Inflammatory macrophage (primary cell): ENCODE measurements around the gene ZC3H13.
"Not testable (repeated sequence)": the region's sequence is repeated elsewhere in the genome, so short reads cannot be mapped to it uniquely, and the experiment has no call there.

Source experiments
- DNase-seq, 2 donors: peaks; one replicate each; pipeline ENCODE4 v3.0.0-alpha.2; 2020 to 2022

The ZC3H13 gene

GRCh38 chr13:46008631-46009030, 43.9 kb downstream of the ZC3H13 start:
- DNase-seq = no peak

DNA sequence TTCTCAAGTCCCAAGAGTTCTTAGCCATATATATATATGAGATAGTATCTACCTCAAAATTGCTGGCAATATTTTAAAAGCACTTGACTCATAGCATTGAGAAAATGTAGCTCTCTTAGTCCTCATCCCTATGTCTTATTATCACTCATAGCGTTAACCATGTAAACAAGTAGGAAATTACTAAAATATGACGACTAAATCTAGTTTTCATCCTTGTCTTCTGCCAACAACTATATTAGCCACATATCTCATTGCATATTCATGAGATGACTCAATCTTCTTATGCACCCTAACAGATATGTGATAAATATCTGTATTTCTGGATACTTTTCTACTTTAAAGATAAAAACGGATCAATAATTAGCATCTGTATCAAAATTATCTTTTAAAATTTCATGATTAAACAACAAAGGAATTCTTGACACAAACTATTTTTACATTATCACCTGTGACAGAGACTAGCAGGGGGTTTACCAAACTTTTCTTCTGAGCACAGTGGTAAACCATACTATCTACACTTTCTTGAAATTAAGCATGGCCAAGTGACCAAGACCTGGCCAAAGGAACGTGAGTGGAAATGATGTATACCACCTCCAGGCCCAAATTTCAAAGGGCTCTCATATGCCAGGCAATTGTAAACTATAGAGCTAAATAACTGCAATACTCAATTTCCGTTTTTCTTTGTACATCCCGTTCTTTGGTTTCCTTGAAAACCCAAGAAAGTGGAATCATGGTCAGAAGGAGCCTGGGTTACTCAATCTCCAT, 45.7 kb downstream of the ZC3H13 start:
- peak in 1 of 2 donors; percentile 2 for DNase-seq

DNA sequence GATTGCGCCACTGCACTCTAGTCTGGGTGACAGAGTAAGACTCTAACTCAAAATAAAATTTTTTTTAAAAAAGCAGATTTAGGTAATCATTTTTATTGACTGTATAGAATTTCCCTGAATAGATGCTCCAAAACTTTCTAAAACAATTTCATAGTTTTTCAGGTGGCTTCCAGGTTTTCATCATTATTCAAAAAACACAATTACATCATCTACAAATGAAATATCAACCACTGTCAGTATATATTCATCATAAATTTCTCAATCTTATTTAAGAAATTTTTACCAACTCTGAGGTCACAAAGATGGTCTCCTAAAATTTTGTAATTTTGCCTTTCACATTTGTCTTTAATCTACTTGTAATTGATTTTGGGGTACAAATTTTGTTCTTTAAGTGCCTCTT, 48.1 kb downstream of the ZC3H13 start:
- DNase-seq = peak in 1 of 2 donors; percentile 34

GRCh38 chr13:45996631-45997030, 55.9 kb downstream of the ZC3H13 start:
- no peak for DNase-seq

GRCh38 chr13:45995245-45995644, 57.3 kb downstream of the ZC3H13 start:
- no peak for DNase-seq

DNA sequence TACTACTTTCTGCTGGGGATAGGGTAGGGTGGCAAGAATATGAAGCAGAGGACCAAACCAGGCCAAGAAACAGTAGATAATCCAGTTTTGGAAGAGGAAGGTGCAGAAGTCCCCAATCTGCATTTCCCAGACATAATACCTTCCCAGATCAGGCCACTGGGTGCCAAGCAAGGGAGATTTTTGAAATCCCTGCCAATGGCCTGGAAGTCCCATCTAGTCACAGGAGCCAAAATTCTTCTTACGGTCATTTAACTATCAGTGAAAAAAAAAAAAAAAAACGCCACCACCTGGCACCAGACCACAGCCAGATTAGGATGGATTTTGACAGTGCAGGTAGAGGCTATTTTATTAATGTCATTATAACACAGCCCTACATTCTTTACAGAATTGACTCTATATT, 57.8 kb downstream of the ZC3H13 start:
- no peak for DNase-seq

DNA sequence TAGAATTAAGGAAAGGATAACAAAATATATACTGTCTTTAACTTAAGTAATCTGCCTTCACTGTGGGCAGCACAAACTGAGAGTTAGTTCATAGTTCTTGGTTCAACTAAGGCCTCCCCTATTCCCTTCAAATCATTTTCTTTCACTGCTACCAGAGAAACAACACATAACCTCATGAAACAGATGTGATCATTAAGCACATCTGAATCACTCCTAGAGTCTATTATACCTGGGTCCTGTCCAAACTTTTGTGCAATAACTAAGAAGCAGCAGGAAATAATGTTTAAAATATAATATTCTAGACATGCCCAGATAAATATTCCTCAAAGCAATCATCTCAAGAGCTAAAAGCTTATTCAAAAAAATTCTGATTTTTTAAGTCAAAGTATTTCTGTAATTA, 62.9 kb downstream of the ZC3H13 start:
- no peak for DNase-seq

DNA sequence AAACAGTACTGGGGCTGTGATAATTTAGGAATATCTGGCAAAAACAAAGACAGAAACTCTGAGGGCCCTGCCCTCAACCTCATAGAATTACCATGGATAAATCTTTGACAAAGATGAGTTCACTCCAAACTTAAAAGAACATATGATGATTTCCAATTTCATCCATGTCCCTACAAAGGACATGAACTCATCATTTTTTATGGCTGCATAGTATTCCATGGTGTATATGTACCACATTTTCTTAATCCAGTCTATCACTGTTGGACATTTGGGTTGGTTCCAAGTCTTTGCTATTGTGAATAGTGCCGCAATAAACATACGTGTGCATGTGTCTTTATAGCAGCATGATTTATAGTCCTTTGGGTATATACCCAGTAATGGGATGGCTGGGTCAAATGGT, 71.4 kb downstream of the ZC3H13 start:
- DNase-seq = not testable (repeated sequence)

- no peak for DNase-seq
These were observed 77.2 kb downstream of the ZC3H13 start for GRCh38 chr13:45975337-45975736.

DNA sequence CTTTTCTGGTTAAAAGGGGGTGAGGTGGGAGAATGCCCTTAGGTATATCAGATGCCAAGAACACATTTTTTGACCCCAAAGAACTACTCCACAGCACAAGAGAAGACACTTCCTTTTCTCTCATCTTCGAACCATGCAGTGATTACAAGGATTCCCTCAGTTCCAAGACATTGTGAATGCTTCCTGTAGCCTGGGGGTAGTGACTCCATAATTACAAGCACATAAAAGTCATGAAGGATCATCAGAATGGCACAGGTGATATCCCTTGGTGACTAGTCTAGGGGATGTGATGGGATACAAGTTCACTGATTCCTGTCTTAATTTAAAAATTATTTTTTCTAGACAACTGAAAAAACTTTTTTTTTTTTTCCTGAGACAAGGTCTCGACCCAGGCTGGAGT, 78.0 kb downstream of the ZC3H13 start:
- DNase-seq = no peak

DNA sequence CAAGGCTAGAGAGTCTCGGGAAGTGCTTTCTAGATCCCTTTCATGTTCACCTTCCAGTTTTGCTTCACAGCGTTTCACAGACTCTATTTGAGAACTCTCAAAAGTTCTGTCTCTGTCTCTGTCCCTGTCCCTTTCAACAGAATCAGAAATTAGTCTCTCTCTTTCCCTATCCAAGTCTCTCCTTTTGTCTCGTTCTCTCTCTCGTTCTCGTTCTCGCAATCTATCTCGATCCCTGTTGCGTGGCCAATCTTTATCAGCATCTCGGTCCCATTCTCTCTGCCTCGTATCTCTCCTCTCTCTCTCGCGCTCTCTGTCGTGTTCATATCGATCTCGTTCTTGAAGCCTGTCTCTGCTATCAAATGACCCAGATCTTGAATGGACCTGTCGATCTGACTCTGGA, 85.0 kb downstream of the ZC3H13 start:
- DNase-seq = no peak

DNA sequence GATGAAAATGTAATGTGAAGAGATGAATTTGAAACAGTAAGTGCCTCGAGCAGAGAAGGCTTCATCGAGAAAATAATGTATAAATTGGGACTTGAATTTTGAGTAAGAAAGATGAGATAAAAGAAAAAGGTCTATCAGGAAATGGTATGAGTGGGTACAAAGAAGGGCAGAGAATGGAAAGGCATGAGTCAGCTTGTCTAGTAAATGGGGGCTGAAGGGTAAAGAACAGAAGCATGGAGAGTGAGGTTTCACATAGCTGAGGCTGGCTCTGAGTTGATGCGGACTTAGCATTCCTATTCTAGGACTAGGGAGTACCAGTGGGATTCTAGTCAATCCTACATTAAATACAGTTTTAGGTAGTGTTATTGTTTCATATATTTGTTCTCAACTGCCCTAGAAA, 85.8 kb downstream of the ZC3H13 start:
- DNase-seq = no peak

DNA sequence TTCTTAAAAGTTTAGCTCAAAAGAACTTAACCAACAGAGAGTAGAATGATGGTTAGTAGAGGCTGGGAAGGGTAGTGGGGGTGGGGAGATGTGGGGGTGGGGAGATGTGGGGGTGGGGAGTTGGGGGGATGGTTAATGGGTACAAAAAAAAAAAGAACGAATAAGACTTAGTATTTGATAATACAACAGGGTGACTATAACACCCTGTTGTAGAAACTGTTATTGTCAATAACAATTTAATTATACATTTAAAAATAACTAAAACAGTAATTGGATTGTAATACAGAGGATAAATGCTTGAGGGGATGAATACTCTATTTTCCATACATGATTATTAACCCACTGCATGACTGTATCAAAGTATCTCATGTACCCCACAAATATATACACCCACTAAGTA, 91.1 kb downstream of the ZC3H13 start:
- no peak for DNase-seq

DNA sequence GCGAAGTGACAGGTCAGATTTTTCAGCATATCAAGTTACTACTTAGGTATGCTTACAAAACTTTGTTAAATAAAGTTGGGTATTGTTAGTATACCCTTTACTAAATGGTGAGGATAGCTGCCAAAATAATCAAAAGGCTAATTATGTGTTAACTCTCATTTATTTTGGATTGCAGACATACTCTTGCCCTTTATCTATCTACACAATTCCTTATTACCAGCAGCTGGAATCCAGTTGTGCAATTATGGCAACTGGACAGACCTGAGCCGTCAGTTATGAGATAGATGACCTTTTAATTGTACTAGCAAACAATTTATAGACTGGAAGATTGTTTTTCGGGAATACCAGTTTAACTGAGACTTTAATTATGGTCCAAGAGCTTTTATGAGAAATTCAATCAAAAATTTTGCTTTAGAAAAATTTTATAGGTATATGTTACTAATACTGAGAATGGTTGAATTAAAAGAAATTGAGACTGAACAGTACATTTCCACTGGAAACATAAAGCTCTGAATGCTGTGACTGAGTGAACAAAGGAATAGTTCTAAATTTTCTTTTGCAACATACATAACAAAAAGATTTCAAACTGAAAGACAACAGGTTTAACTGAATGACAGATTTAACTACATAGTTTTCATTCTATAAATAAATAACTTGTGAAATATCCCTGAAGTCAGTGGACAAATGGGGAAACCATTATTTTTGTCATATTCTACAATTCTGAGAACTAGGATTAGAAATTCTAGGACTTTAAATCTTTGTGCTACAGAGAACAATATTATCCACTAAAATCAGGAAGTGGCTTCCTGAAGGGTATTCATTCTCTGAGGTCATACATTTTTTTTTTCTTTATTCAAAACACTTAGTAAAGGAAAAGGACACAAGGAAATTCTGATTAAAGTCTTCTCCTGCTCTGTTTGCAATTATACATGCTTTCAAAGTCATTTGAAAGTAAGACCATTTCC, 97.4 kb downstream of the ZC3H13 start:
- peak in 1 of 2 donors; percentile 85 for DNase-seq

GRCh38 chr13:45953082-45953481, 99.5 kb downstream of the ZC3H13 start:
- no peak for DNase-seq

GRCh38 chr13:45951724-45952123, 100.8 kb downstream of the ZC3H13 start:
- peak in 1 of 2 donors; percentile 16 for DNase-seq

GRCh38 chr13:45951166-45951565, 101.4 kb downstream of the ZC3H13 start:
- DNase-seq = peak in 1 of 2 donors; percentile 49

GRCh38 chr13:45950386-45951000, 102.1 kb downstream of the ZC3H13 start:
- DNase-seq = peak; percentile 86 to 88

DNA sequence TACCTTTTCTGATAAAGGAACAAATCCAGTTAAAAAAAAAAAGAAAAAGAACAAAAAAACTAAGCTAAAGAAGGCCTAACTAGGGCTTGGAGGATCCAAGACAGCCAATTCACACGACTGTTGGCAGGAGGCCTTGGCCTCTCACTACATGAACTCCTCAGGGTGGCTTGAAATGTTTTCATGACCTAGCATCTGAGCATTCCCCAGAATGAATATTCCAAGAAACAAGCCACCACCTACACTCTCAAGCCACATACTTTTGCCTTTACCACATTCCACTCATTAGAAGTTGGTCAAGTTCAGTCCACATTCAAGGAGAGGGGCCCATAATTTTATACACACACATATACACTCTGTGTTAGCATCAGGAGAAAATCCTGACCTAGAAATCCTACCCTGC, 103.4 kb downstream of the ZC3H13 start:
- no peak for DNase-seq

GRCh38 chr13:45943965-45944364, 108.6 kb downstream of the ZC3H13 start:
- peak; percentile 34 to 40 for DNase-seq

DNA sequence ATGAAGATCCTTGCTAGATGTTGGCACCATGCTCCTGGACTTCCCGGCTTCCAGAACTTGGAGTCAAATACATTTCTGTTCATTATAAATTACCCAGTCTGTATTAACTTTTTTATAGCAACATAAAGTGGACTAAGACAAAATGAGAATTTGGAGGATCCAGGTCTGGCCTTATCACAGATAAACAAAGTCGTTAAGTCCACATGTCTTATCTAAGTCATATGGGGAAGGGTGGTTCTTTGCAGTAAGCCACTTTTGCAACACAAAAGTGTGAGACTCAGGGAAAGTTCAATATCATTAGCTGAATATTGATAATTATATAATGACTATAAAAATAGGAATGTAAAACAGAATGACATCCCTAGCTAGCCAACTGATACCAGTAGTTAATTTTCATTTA, 109.4 kb downstream of the ZC3H13 start:
- no peak for DNase-seq

DNA sequence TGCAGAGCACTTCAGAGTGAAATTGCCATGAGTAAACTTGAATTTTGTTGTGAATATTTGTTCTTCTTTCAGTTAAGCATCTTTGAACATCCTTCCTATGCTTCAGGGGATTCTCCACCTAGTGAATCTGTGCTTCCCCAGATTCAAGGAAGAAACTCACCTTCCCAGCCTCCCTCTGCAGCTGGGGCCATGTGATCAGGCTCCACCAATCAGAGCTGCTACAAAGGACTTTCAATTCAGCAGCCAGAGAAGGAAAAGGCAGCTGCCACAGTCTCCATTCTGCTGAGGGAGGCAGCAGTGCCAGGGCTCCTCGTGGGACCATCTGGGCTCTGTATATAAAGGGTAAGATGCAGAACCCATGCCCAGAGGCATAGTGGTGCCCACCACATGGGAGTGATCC, 111.3 kb downstream of the ZC3H13 start:
- DNase-seq = no peak

DNA sequence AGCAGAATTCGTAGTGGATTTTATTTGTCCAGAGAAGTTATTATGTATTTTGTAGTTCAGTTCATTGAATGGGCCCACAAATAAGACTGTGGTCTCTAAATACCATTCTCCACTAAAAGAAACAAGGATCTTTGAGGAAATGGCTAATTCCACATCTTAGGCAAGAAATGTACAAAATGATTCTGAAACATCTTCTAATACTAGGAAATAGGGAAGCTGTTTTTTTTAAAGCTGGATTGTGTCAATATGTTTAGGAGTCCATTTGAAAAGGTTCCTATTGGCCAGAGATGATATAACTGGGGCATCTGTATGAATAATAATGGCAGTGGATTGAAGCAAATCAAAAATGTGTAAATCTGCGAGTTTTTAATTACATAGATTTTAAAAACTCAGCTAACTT, 112.5 kb downstream of the ZC3H13 start:
- DNase-seq = peak; percentile 21 to 86
